ENCODE results near the gene MCC.
A peak's percentile ranks its signal among the peaks of the same experiment; 100 is the strongest.

MCC gene

GRCh38 chr5:113487781-113488644 is at the start of gene MCC:
Gene MCC (minus strand): TSS chr5:113488453.
- peak in 1 of 2 donors; percentile 8 for DNase-seq (ENCODE audit: low read depth in 1 of 2, low spot score in 1 of 2)

GRCh38 chr5:113531481-113532159 is 43.4 kb upstream of the MCC start:
- DNase-seq (ENCODE audit: low read depth in 1 of 2, low spot score in 1 of 2), result no peak

- DNase-seq (ENCODE audit: low read depth in 1 of 2, low spot score in 1 of 2), result no peak
These were observed 39.5 kb upstream of the MCC start for GRCh38 chr5:113527746-113528145.

GRCh38 chr5:113526421-113526820 is 38.2 kb upstream of the MCC start:
- no peak for DNase-seq (ENCODE audit: low read depth in 1 of 2, low spot score in 1 of 2)

- DNase-seq (ENCODE audit: low read depth in 1 of 2, low spot score in 1 of 2), result no peak
These were observed 36.7 kb upstream of the MCC start for GRCh38 chr5:113524927-113525326.

- DNase-seq (ENCODE audit: low read depth in 1 of 2, low spot score in 1 of 2), result no peak
These were observed 34.9 kb upstream of the MCC start for GRCh38 chr5:113523168-113523567.

GRCh38 chr5:113520899-113521298 is 32.6 kb upstream of the MCC start:
- DNase-seq (ENCODE audit: low read depth in 1 of 2, low spot score in 1 of 2), result no peak

- no peak for DNase-seq (ENCODE audit: low read depth in 1 of 2, low spot score in 1 of 2)
These were observed 32.2 kb upstream of the MCC start for GRCh38 chr5:113520429-113520828.

- no peak for DNase-seq (ENCODE audit: low read depth in 1 of 2, low spot score in 1 of 2)
These were observed 31.2 kb upstream of the MCC start for GRCh38 chr5:113519412-113519811.

- no peak for DNase-seq (ENCODE audit: low read depth in 1 of 2, low spot score in 1 of 2)
These were observed 30.6 kb upstream of the MCC start for GRCh38 chr5:113518884-113519283.

- DNase-seq (ENCODE audit: low read depth in 1 of 2, low spot score in 1 of 2), result no peak
These were observed 26.0 kb upstream of the MCC start for GRCh38 chr5:113514289-113514635.

- DNase-seq (ENCODE audit: low read depth in 1 of 2, low spot score in 1 of 2), result peak; percentile 71 to 79
These were observed 25.4 kb upstream of the MCC start, which contains the start of gene YTHDC2 for GRCh38 chr5:113513384-113514288. Gene YTHDC2 (plus strand): TSS chr5:113513694. CDS start chr5:113513896, 202 bp downstream.

- DNase-seq (ENCODE audit: low read depth in 1 of 2, low spot score in 1 of 2), result no peak
These were observed 24.1 kb upstream of the MCC start for GRCh38 chr5:113512341-113512740.

- no peak for DNase-seq (ENCODE audit: low read depth in 1 of 2, low spot score in 1 of 2)
These were observed 22.7 kb upstream of the MCC start for GRCh38 chr5:113510836-113511451.

GRCh38 chr5:113508756-113509155 is 20.5 kb upstream of the MCC start:
- DNase-seq (ENCODE audit: low read depth in 1 of 2, low spot score in 1 of 2), result no peak

GRCh38 chr5:113507601-113508000 is 19.3 kb upstream of the MCC start:
- DNase-seq (ENCODE audit: low read depth in 1 of 2, low spot score in 1 of 2), result no peak

- DNase-seq (ENCODE audit: low read depth in 1 of 2, low spot score in 1 of 2), result no peak
These were observed 16.9 kb upstream of the MCC start for GRCh38 chr5:113505181-113505580.

- no peak for DNase-seq (ENCODE audit: low read depth in 1 of 2, low spot score in 1 of 2)
These were observed 14.9 kb upstream of the MCC start for GRCh38 chr5:113503146-113503545.

GRCh38 chr5:113502073-113502472 is 13.8 kb upstream of the MCC start:
- DNase-seq (ENCODE audit: low read depth in 1 of 2, low spot score in 1 of 2), result no peak

GRCh38 chr5:113495422-113495841 is 7.2 kb upstream of the MCC start:
- no peak for DNase-seq (ENCODE audit: low read depth in 1 of 2, low spot score in 1 of 2)

GRCh38 chr5:113493446-113493845 is 5.2 kb upstream of the MCC start:
- DNase-seq (ENCODE audit: low read depth in 1 of 2, low spot score in 1 of 2), result no peak

All from activated T-helper 1 cell treated with anti-CD3 and anti-CD28 coated beads, Interleukin-2, amount 50 U/mL, for 16 hours (primary cell).